Neuronal stem cell (in vitro differentiated cells): ENCODE results near the gene GIMAP2.

Experiments used
- DNase-seq: peaks from one replicate; pipeline ENCODE4 v3.0.0-alpha.2; 2013; ENCODE audit warnings: low spot score
- H2AFZ ChIP-seq: one replicate; pipeline ENCODE4 v1.6.1; 2013; ENCODE audit warnings: mild to moderate bottlenecking, low read length, inconsistent platforms
- H2AK5ac ChIP-seq: 2 replicates; pipeline ENCODE4 v1.6.1; 2013; ENCODE audit warnings: low read depth, mild to moderate bottlenecking, inconsistent platforms, low read length, moderate library complexity, mixed read lengths
- H2BK120ac ChIP-seq: 2 replicates; pipeline ENCODE4 v1.6.1; 2013; ENCODE audit warnings: low read depth, mild to moderate bottlenecking, inconsistent platforms, low read length, moderate library complexity, mixed read lengths
- H2BK12ac ChIP-seq: one replicate; pipeline ENCODE4 v1.6.1; 2013; ENCODE audit warnings: low read length, inconsistent platforms
- H2BK15ac ChIP-seq: 2 replicates; pipeline ENCODE4 v1.6.1; 2013; ENCODE audit warnings: mild to moderate bottlenecking, low read length, inconsistent platforms, mixed read lengths
- H2BK5ac ChIP-seq: one replicate; pipeline ENCODE4 v1.6.1; 2013; ENCODE audit warnings: inconsistent platforms, mild to moderate bottlenecking, low read length, moderate library complexity
- H3K14ac ChIP-seq: one replicate; pipeline ENCODE4 v1.6.1; 2013; ENCODE audit warnings: low read length, inconsistent platforms
- H3K18ac ChIP-seq: 2 replicates; pipeline ENCODE4 v1.6.1; 2013; ENCODE audit warnings: low read length, inconsistent platforms
- H3K23ac ChIP-seq: 2 replicates; pipeline ENCODE4 v1.6.1; 2013; ENCODE audit warnings: low read depth, mild to moderate bottlenecking, mixed read lengths, low read length, inconsistent platforms; ENCODE audit not compliant: poor library complexity
- H3K27ac ChIP-seq: replicated peaks from 3 replicates; pipeline ENCODE4 v1.5.1; 2013; ENCODE audit warnings: low read length, inconsistent platforms
- H3K27me3 ChIP-seq, 3 experiments: 2 replicates each; pipeline ENCODE4 v1.6.1; 2013; ENCODE audit warnings: low read length in 3 of 3, mild to moderate bottlenecking in 2 of 3, inconsistent platforms in 1 of 3, low read depth in 1 of 3, mixed read lengths in 1 of 3, moderate library complexity in 1 of 3; ENCODE audit not compliant: control insufficient read depth in 3 of 3, insufficient read depth in 3 of 3
- H3K36me3 ChIP-seq, 2 donors: replicated peaks in 1 of 2; 2 replicates each; pipeline ENCODE4 v1.6.1; 2013; ENCODE audit warnings: low read length in 2 of 2; ENCODE audit not compliant: control insufficient read depth in 2 of 2, insufficient read depth in 2 of 2
- H3K4ac ChIP-seq: 2 replicates; pipeline ENCODE4 v1.6.1; 2013; ENCODE audit warnings: inconsistent platforms, mild to moderate bottlenecking, low read length, moderate library complexity
- H3K4me1 ChIP-seq, 2 donors: 1 replicate in 1 of 2; 2 replicates in 1 of 2; pipeline ENCODE4 v1.6.1; 2013; ENCODE audit warnings: low read length in 2 of 2, low read depth in 1 of 2; ENCODE audit not compliant: control insufficient read depth in 2 of 2, insufficient read depth in 1 of 2
- H3K4me2 ChIP-seq: one replicate; pipeline ENCODE4 v1.6.1; 2013; ENCODE audit warnings: mild to moderate bottlenecking, low read length, inconsistent platforms; ENCODE audit not compliant: insufficient read depth, poor library complexity, severe bottlenecking
- H3K4me3 ChIP-seq, 2 donors: 2 replicates each; pipeline ENCODE4 v1.5.1; 2013; ENCODE audit warnings: low read length in 2 of 2, mild to moderate bottlenecking in 2 of 2, inconsistent platforms in 1 of 2, moderate library complexity in 1 of 2
- H3K79me1 ChIP-seq: one replicate; pipeline ENCODE4 v1.6.1; 2013; ENCODE audit warnings: low read depth, mild to moderate bottlenecking, inconsistent platforms, low read length, moderate library complexity
- H3K9ac ChIP-seq: one replicate; pipeline ENCODE4 v1.6.1; 2013; ENCODE audit warnings: mild to moderate bottlenecking, low read depth, low read length, inconsistent platforms; ENCODE audit not compliant: poor library complexity
- H3K9me3 ChIP-seq, 2 donors: replicated peaks in 1 of 2; 2 replicates each; pipeline versions ENCODE3 to v1.6.1; 2013; ENCODE audit warnings: low read length in 2 of 2, mild to moderate bottlenecking in 2 of 2, inconsistent platforms in 1 of 2, low read depth in 1 of 2, mixed read lengths in 1 of 2, moderate library complexity in 1 of 2; ENCODE audit not compliant: control insufficient read depth in 2 of 2, insufficient read depth in 1 of 2
- H4K8ac ChIP-seq: one replicate; pipeline ENCODE4 v1.6.1; 2013; ENCODE audit warnings: low read depth, mild to moderate bottlenecking, inconsistent platforms, low read length, moderate library complexity
- H4K91ac ChIP-seq: one replicate; pipeline ENCODE4 v1.6.1; 2013; ENCODE audit warnings: low read length, low read depth, mild to moderate bottlenecking, inconsistent platforms; ENCODE audit not compliant: poor library complexity
- WGBS, 2 donors: extraction: QIAGEN DNeasy Blood & Tissue Kit; methylation state at CpG; one replicate each; pipeline ENCODE4 v1.1.7; 2013; ENCODE audit warnings: missing lambda C conversion rate in 2 of 2, mixed read lengths in 1 of 2; ENCODE audit not compliant: insufficient read length in 2 of 2, insufficient replicate concordance in 1 of 2; ENCODE audit errors: extremely low coverage in 2 of 2; 5-methylcytosine and 5-hydroxymethylcytosine counted together

The GIMAP2 gene

DNA sequence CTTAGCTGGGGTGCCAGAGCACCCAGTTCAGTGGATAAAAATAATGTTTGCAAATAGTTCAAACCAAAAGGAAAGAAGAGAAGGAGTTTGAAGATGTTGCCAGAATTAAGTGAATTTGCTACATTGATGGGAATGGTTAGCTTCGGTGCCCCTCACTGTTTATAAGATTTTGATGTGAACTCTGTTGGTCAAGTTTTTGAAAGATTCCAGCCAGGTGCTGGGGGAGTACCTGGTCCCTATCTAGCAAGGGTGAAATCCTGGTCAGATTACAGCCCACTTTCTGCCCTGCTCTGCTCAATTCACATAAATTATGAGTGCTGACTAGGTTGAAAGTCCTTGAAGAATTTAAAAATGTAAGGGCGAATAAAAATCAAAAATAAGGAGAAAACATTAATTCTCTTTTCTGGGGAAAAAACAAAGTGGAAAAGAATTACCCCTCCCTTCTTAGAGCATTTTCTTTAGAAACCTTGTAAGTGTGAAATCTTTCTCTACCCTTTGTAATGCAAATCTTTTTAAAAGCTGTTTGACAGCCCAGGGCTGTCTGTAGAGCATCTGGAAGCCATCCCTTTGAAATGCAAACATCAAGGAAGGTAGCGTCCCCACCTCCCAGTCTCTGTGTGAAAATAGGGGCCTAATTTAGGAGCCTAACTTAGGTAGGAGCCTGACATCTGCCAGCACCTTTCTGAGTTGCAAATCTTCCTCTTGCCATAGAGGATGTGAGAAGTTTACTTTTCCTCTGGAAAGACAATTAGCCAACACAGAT is 50.3 kb downstream of the GIMAP2 start:
- Histone ChIP-seq H2AK5ac (no peak overlapping the region), H3K79me1 (no peaks in the 10 kb centered on the region), H3K4me3 (no peak overlapping the region), H2BK5ac (no peak overlapping the region), H3K27me3 (peaks cover 0 to 6% (median 4%) of the 10 kb centered on the region in 3 experiments), H2BK12ac (no peak overlapping the region), H4K91ac (no peak overlapping the region), H3K9me3 (peaks cover 0 to 1% of the 10 kb centered on the region in 2 donors), H3K36me3 (no peaks in the 10 kb centered on the region), H3K9ac (no peak overlapping the region), H3K14ac (no peak overlapping the region), H4K8ac (no peak overlapping the region), H3K23ac (no peak overlapping the region), H3K18ac (no peak overlapping the region), H2BK120ac (no peak overlapping the region), H3K4me2 (no peak overlapping the region), H3K4ac (no peak overlapping the region), H3K27ac (no peak overlapping the region), H2BK15ac (no peak overlapping the region), H3K4me1 (no peaks in the 10 kb centered on the region), H2AFZ (no peak overlapping the region)
- DNase-seq: no peak
- WGBS, 2 donors: no CpG with 5 or more reads among the region's 3 CpGs

DNA sequence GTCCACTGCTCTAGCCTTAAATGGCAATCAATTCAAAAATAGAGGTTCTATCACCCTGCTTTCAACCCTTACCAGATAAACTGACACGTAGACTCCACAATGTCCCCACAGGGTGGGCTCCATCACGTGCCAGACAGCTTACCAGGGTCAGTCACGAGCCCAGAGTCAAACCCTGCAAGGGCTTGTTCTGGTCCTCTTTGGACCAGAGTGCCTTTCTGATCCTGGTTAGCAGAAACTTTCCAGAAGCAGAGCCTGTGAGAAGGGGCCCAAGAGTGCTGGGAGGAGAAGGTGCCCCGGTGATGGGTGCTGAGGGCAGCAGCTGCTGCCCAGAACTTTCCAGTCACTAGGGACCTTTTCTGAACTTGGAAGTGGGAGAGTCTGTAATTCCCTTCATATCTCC is 51.4 kb downstream of the GIMAP2 start:
- Histone ChIP-seq H4K91ac (no peak overlapping the region), H3K18ac (no peak overlapping the region), H3K4me2 (no peak overlapping the region), H2BK5ac (no peak overlapping the region), H2BK120ac (no peak overlapping the region), H3K27me3 (peaks cover 0 to 6% (median 4%) of the 10 kb centered on the region in 3 experiments), H3K9me3 (peaks cover 0 to 1% of the 10 kb centered on the region in 2 donors), H3K14ac (no peak overlapping the region), H4K8ac (no peak overlapping the region), H3K36me3 (no peaks in the 10 kb centered on the region), H3K9ac (no peak overlapping the region), H3K27ac (no peak overlapping the region), H3K23ac (no peak overlapping the region), H2BK12ac (no peak overlapping the region), H2AK5ac (no peak overlapping the region), H3K79me1 (no peaks in the 10 kb centered on the region), H2AFZ (peak overlapping the region; percentile 60), H3K4me3 (no peak overlapping the region), H2BK15ac (no peak overlapping the region), H3K4ac (no peak overlapping the region), H3K4me1 (no peaks in the 10 kb centered on the region)
- WGBS, 2 donors: no CpG with 5 or more reads among the region's 4 CpGs
- no peak for DNase-seq

DNA sequence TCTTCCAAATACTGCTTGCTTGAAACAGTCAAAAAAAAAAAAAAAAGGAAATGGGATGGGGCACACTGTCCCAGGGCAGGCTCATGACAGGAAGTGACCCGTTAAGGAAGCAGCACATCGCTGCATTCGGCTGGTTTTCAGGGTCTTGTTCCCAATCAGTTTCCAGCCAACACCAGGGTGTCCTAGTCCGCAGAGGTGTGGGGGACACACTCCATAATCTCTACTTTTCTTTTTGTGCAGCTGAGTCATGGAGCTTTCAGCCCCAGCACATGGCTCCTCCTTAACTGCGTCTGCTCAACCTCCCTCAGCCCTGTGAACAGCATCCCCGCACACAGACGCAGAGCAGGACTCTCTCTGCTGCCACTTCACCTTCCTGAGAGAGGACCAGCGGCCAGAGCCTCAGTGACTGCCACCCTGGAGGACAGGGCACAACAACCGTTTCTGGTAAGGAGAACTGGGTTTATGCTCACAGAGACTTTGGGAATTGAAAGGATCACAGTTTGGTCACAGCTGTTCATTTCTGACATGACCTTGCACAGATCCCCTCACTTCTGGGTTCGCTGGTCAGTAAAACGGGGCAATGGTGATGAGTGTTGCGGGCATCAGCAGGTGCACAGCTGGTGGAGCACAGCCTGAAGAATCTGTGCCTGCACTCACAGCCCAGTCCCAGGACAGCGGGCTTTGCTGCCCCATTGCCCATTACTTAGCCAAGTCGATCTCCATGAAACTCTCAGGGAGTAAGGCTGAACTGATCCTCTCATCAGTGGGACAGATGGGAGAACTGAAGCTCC is 52.0 kb downstream of the GIMAP2 start, which contains the start of gene GIMAP5:
Gene GIMAP5, plus strand, starts transcription at position 154 of the 791 bp plus-strand sequence. CDS start 3,467 bp downstream, outside the sequence.
- no CpG with 5 or more reads among the region's 14 CpGs for WGBS, 2 donors
- DNase-seq: no peak
- no peaks in the 10 kb centered on the region for H3K4me1 ChIP-seq
- no peak within 1 kb of the TSS for H2BK12ac ChIP-seq
- no peak within 1 kb of the TSS for H3K4me3 ChIP-seq
- peak within 1 kb of the TSS; percentile 97 for H4K8ac ChIP-seq
- H3K18ac ChIP-seq: no peak within 1 kb of the TSS
- H3K9me3 ChIP-seq: peaks cover 0 to 1% of the 10 kb centered on the region in 2 donors
- H2BK5ac ChIP-seq: no peak within 1 kb of the TSS
- peak within 1 kb of the TSS; percentile 50 for H2BK15ac ChIP-seq
- H2AK5ac ChIP-seq: no peak within 1 kb of the TSS
- no peaks in the 10 kb centered on the region for H3K79me1 ChIP-seq
- H2AFZ ChIP-seq: peak within 1 kb of the TSS; percentile 60
- H3K4me2 ChIP-seq: no peak within 1 kb of the TSS
- no peak within 1 kb of the TSS for H3K14ac ChIP-seq
- H3K36me3 ChIP-seq: no peaks in the 10 kb centered on the region
- H2BK120ac ChIP-seq: no peak within 1 kb of the TSS
- no peak within 1 kb of the TSS for H3K27ac ChIP-seq
- H3K27me3 ChIP-seq: peaks cover 0 to 6% (median 4%) of the 10 kb centered on the region in 3 experiments
- H3K9ac ChIP-seq: no peak within 1 kb of the TSS
- H3K23ac ChIP-seq: no peak within 1 kb of the TSS
- H4K91ac ChIP-seq: no peak within 1 kb of the TSS
- no peak within 1 kb of the TSS for H3K4ac ChIP-seq

DNA sequence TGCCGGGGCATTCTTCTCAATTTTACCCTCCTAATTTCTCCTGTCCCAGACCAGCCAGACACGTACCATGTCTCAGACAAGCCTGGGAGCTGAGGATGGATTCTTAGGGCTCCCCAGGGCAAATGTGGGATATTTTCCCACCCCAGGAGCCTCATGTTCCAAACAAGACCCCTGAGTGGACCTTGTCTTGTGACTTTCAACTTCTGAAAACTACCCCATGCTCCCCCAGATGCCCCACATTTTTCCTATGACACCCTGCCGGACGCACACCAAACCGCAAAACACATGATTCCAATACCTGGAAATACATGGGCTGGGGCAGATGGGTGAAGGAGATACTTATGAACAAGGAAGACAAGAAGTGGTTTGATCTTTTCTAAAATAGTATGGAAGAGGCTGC is 52.6 kb downstream of the GIMAP2 start:
- Histone ChIP-seq H2BK5ac (no peak overlapping the region), H3K18ac (no peak overlapping the region), H2BK120ac (no peak overlapping the region), H2BK12ac (no peak overlapping the region), H3K4me2 (no peak overlapping the region), H3K79me1 (no peaks in the 10 kb centered on the region), H3K14ac (no peak overlapping the region), H3K4me3 (no peak overlapping the region), H3K9ac (no peak overlapping the region), H3K36me3 (no peaks in the 10 kb centered on the region), H3K4ac (no peak overlapping the region), H4K91ac (no peak overlapping the region), H2BK15ac (peak overlapping the region; percentile 50), H2AK5ac (no peak overlapping the region), H3K23ac (no peak overlapping the region), H3K4me1 (no peaks in the 10 kb centered on the region), H2AFZ (no peak overlapping the region), H3K27ac (no peak overlapping the region), H4K8ac (no peak overlapping the region), H3K9me3 (peaks cover 0 to 1% of the 10 kb centered on the region in 2 donors), H3K27me3 (peaks cover 0 to 6% (median 4%) of the 10 kb centered on the region in 3 experiments)
- no CpG with 5 or more reads among the region's 5 CpGs for WGBS, 2 donors
- DNase-seq: no peak
